Neural cell (in vitro differentiated cells): ENCODE results near the gene GLT1D1. TPM values are rescaled to one million over a fixed set of nuclear protein-coding genes. Genes with fewer than 3 reads are reported as not detected.

ENCODE experiments used
- H2AFZ ChIP-seq: fragments of 200-600, 300-800 bp; sonication (generic), shearing (Covaris generic); 2 replicates; pipeline ENCODE4 v1.6.0; 2014; ENCODE audit warnings: low read depth, mild to moderate bottlenecking, antibody characterized with exemption, low read length, moderate library complexity
- H3F3A ChIP-seq: fragments of 200-600 bp; shearing (Covaris generic); 2 replicates; pipeline ENCODE4 v1.6.1; 2016; ENCODE audit warnings: mild to moderate bottlenecking, moderate library complexity, mixed read lengths, antibody characterized with exemption, low read length; ENCODE audit not compliant: insufficient read depth, poor library complexity, severe bottlenecking
- H3K27ac ChIP-seq: fragments of 200-600, 300-800 bp; sonication (generic), shearing (Covaris generic); 2 replicates; pipeline ENCODE4 v1.5.1; 2014; ENCODE audit warnings: mild to moderate bottlenecking, low read length, moderate library complexity
- H3K27me3 ChIP-seq: fragments of 300-800, 200-600 bp; sonication (generic), shearing (Covaris generic); 2 replicates; pipeline ENCODE4 v1.6.0; 2014; ENCODE audit warnings: mild to moderate bottlenecking, low read depth, low read length, moderate library complexity; ENCODE audit not compliant: insufficient read depth
- H3K36me3 ChIP-seq: fragments of 300-800, 200-600 bp; sonication (generic), shearing (Covaris generic); 2 replicates; pipeline ENCODE4 v1.5.1; 2014; ENCODE audit warnings: mild to moderate bottlenecking, antibody characterized with exemption, low read length, moderate library complexity; ENCODE audit not compliant: insufficient read depth
- H3K4me2 ChIP-seq: fragments of 300-800, 200-600 bp; sonication (generic), shearing (Covaris generic); 2 replicates; pipeline ENCODE4 v1.6.0; 2014; ENCODE audit warnings: mild to moderate bottlenecking, low read length
- H3K4me3 ChIP-seq: fragments of 300-800, 200-600 bp; sonication (generic), shearing (Covaris generic); 2 replicates; pipeline ENCODE4 v1.5.1; 2014; ENCODE audit warnings: mild to moderate bottlenecking, low read length, moderate library complexity
- H3K79me2 ChIP-seq: fragments of 200-600 bp; shearing (Covaris generic); replicated peaks from 2 replicates; pipeline ENCODE4 v1.6.0; 2014; ENCODE audit warnings: mild to moderate bottlenecking, low read length, moderate library complexity; ENCODE audit not compliant: insufficient read depth
- H3K9ac ChIP-seq: fragments of 300-800, 200-600 bp; sonication (generic), shearing (Covaris generic); 2 replicates; pipeline ENCODE4 v1.6.1; 2016; ENCODE audit warnings: mild to moderate bottlenecking, low read length, mixed read lengths
- H3K9me2 ChIP-seq: fragments of 200-600 bp; shearing (Covaris generic); 2 replicates; pipeline ENCODE4 v1.6.1; 2016; ENCODE audit warnings: mild to moderate bottlenecking, low read length, mixed read lengths; ENCODE audit not compliant: insufficient read depth
- H3K9me3 ChIP-seq: fragments of 200-600, 300-800 bp; sonication (generic), shearing (Covaris generic); 2 replicates; pipeline ENCODE4 v1.6.1; 2016; ENCODE audit warnings: mild to moderate bottlenecking, mixed run types, low read length, moderate library complexity, mixed read lengths
- H4K20me1 ChIP-seq: fragments of 200-600 bp; shearing (Covaris generic); 2 replicates; pipeline ENCODE4 v1.6.1; 2016; ENCODE audit warnings: mild to moderate bottlenecking, mixed run types; ENCODE audit not compliant: insufficient read depth
- CTCF ChIP-seq: fragments of 450-650 bp; IDR thresholded peaks from 2 replicates; pipeline ENCODE4 v1.5.1; 2014; ENCODE audit warnings: antibody characterized with exemption, mild to moderate bottlenecking, moderate library complexity; ENCODE audit not compliant: poor library complexity, severe bottlenecking
- EP300 ChIP-seq: fragments of 450-650 bp; conservative IDR thresholded peaks from 2 replicates; pipeline ENCODE4 v1.6.1; 2014; ENCODE audit warnings: antibody characterized with exemption, mild to moderate bottlenecking, moderate library complexity; ENCODE audit not compliant: poor library complexity, severe bottlenecking
- EZH2 ChIP-seq: fragments of 200-600, 300-800 bp; shearing (Covaris generic), sonication (generic); IDR thresholded peaks from 2 replicates; pipeline ENCODE4 v1.6.1; 2014; ENCODE audit warnings: antibody characterized with exemption, low read length, borderline replicate concordance, mild to moderate bottlenecking; ENCODE audit not compliant: insufficient read depth, poor library complexity, severe bottlenecking
- MXI1 ChIP-seq: fragments of 450-650 bp; conservative IDR thresholded peaks from 2 replicates; pipeline ENCODE4 v1.6.1; 2014; ENCODE audit warnings: antibody characterized with exemption, mild to moderate bottlenecking; ENCODE audit not compliant: poor library complexity, severe bottlenecking
- POLR2AphosphoS5 ChIP-seq: IDR thresholded peaks from 2 replicates; pipeline ENCODE4 v1.6.1; 2012
- RAD21 ChIP-seq: fragments of 450-650 bp; conservative IDR thresholded peaks from 2 replicates; pipeline ENCODE4 v1.6.1; 2014; ENCODE audit warnings: antibody characterized with exemption, mild to moderate bottlenecking, moderate library complexity
- REST ChIP-seq: IDR thresholded peaks from 2 replicates; pipeline ENCODE4 v1.6.1; 2012; ENCODE audit warnings: borderline replicate concordance
- SMC3 ChIP-seq: fragments of 450-650 bp; conservative IDR thresholded peaks from 2 replicates; pipeline ENCODE4 v1.6.1; 2014; ENCODE audit warnings: antibody characterized with exemption, mild to moderate bottlenecking, moderate library complexity; ENCODE audit not compliant: poor library complexity
- TAF1 ChIP-seq: IDR thresholded peaks from 2 replicates; pipeline ENCODE4 v1.6.1; 2012; ENCODE audit warnings: low read depth
- polyA plus RNA-seq: library from polyadenylated mRNA; depleted of rRNA; stranded (reverse); fragments of >200 nt; gene quantifications from 2 replicates; pipeline ENCODE4 v1.2.3, GENCODE V29; 2014

GLT1D1 gene
- polyA plus RNA-seq, 1 donor from 2014 or later, result 3.9 TPM

- H3K27ac ChIP-seq, result no peak overlapping the region
- H3K79me2 ChIP-seq, result no peaks in the 10 kb centered on the region
- H3K9me2 ChIP-seq, result no peaks in the 10 kb centered on the region
- no peak overlapping the region for H3K4me2 ChIP-seq
- no peaks in the 10 kb centered on the region for H3K27me3 ChIP-seq
- H3F3A ChIP-seq, result no peaks in the 10 kb centered on the region
- TF ChIP-seq EP300, result no peak
- TF ChIP-seq MXI1, result no peak
- TF ChIP-seq POLR2AphosphoS5, result no peak
- no peak overlapping the region for H3K9ac ChIP-seq
- no peaks in the 10 kb centered on the region for H3K36me3 ChIP-seq
- H3K4me3 ChIP-seq, result no peak overlapping the region
- H2AFZ ChIP-seq, result no peak overlapping the region
- H3K9me3 ChIP-seq, result peaks cover 7% of the 10 kb centered on the region
- no peaks in the 10 kb centered on the region for H4K20me1 ChIP-seq
Observed at GRCh38 chr12:128989287-128989686, 136.0 kb downstream of the GLT1D1 start.

GRCh38 chr12:128991716-128992115, 138.4 kb downstream of the GLT1D1 start:
- Histone ChIP-seq H3K9me3 (peaks cover 7% of the 10 kb centered on the region), H3F3A (no peaks in the 10 kb centered on the region), H4K20me1 (no peaks in the 10 kb centered on the region), H3K9ac (no peak overlapping the region), H3K9me2 (no peaks in the 10 kb centered on the region), H2AFZ (no peak overlapping the region), H3K79me2 (no peaks in the 10 kb centered on the region), H3K4me3 (no peak overlapping the region), H3K27ac (no peak overlapping the region), H3K36me3 (no peaks in the 10 kb centered on the region), H3K4me2 (no peak overlapping the region), H3K27me3 (no peaks in the 10 kb centered on the region)
- TF ChIP-seq MXI1 (no peak), POLR2AphosphoS5 (no peak), EP300 (no peak), RAD21 (no peak), SMC3 (no peak), REST (no peak), TAF1 (no peak), CTCF (no peak), EZH2 (no peak)

- no peaks in the 10 kb centered on the region for H3K36me3 ChIP-seq
- H3K9me2 ChIP-seq, result no peaks in the 10 kb centered on the region
- no peak overlapping the region for H3K4me2 ChIP-seq
- no peak for TF ChIP-seq RAD21
- TF ChIP-seq EP300, result no peak
- TF ChIP-seq MXI1, result no peak
- no peak for TF ChIP-seq TAF1
- no peak for TF ChIP-seq EZH2
- no peak for TF ChIP-seq CTCF
- no peak for TF ChIP-seq SMC3
- no peak for TF ChIP-seq REST
- TF ChIP-seq POLR2AphosphoS5, result no peak
- H3K27ac ChIP-seq, result no peak overlapping the region
- no peaks in the 10 kb centered on the region for H3K79me2 ChIP-seq
- H3K9me3 ChIP-seq, result peaks cover 7% of the 10 kb centered on the region
- H3K4me3 ChIP-seq, result no peak overlapping the region
- H3F3A ChIP-seq, result no peaks in the 10 kb centered on the region
- H4K20me1 ChIP-seq, result no peaks in the 10 kb centered on the region
- H3K9ac ChIP-seq, result no peak overlapping the region
- H2AFZ ChIP-seq, result no peak overlapping the region
- no peaks in the 10 kb centered on the region for H3K27me3 ChIP-seq
Observed at GRCh38 chr12:128992116-128992515, 138.8 kb downstream of the GLT1D1 start.
